HepG2 (cell line): ENCODE results near the gene PPP1R3C. TPM values are rescaled to one million over a fixed set of nuclear protein-coding genes. Genes with fewer than 3 reads are reported as not detected.

Source experiments
- ATAC-seq: fragments of 200-7000 bp; cut with Tn5 transposase; 3 replicates; pipeline ENCODE4 v1.9.1; 2020; ENCODE audit warnings: mild to moderate bottlenecking, moderate library complexity
- BruUV-seq: library from RNA; stranded (reverse); fragments of 400-500 nt; replicated peaks from 2 replicates; lab custom pipeline; 2021; lab: Mats Ljungman, UMichigan
- CTCF ChIA-PET: fragments of 300-600 bp; formaldehyde crosslinking; extraction: SDS; loops from one replicate; lab custom pipeline; 2021; ENCODE audit warnings: low total read pairs, inconsistent platforms, low intra/inter-chr PET ratio; lab: Yijun Ruan, JAX
- POLR2A ChIA-PET: fragments of 350-600 bp; sonication (Branson Sonifier 250); formaldehyde crosslinking; loops from one replicate; lab custom pipeline; 2020; ENCODE audit warnings: antibody characterized with exemption, inconsistent platforms; lab: Yijun Ruan, JAX
- DNase-seq: peaks from one replicate; pipeline ENCODE4 v3.0.0-alpha.2; 2015; ENCODE audit warnings: low spot score
- FAIRE-seq: peaks from 3 replicates; lab custom pipeline; 2011; peaks lifted over from hg19 to GRCh38; lab: Jason Lieb, UNC
- H2AFZ ChIP-seq: one replicate; pipeline ENCODE4 v1.6.1; 2011; ENCODE audit warnings: low read length, inconsistent platforms
- H3K27ac ChIP-seq: fragments of 300-600 bp; 3 replicates; pipeline ENCODE4 v1.8.0; 2011; ENCODE audit warnings: mixed run types, mild to moderate bottlenecking, mixed read lengths, low read length, inconsistent platforms; ENCODE audit not compliant: insufficient read depth; ENCODE audit errors: extremely low read length
- H3K27me3 ChIP-seq, 2 experiments: fragments of 200-600 bp in 1 of 2; 2 replicates in 1 of 2; 3 replicates in 1 of 2; pipeline versions ENCODE4 v1.6.0 to v1.8.0; 2011; ENCODE audit warnings: low read length in 2 of 2, mild to moderate bottlenecking in 2 of 2, moderate library complexity in 2 of 2, inconsistent platforms in 1 of 2; ENCODE audit not compliant: insufficient read depth in 2 of 2, control insufficient read depth in 1 of 2
- H3K36me3 ChIP-seq, 2 experiments: fragments of 200-600 bp in 1 of 2; replicated peaks in 1 of 2; 2 replicates in 1 of 2; 3 replicates in 1 of 2; pipeline versions ENCODE4 v1.5.1 to v1.8.0; 2011; ENCODE audit warnings: low read length in 2 of 2, inconsistent platforms in 1 of 2; ENCODE audit not compliant: insufficient read depth in 2 of 2, control insufficient read depth in 1 of 2
- H3K4me1 ChIP-seq: 2 replicates; pipeline ENCODE4 v1.5.1; 2012; ENCODE audit warnings: low read length, inconsistent platforms; ENCODE audit not compliant: insufficient read depth
- H3K4me2 ChIP-seq: 2 replicates; pipeline ENCODE4 v1.6.0; 2011; ENCODE audit warnings: low read depth, low read length, inconsistent platforms
- H3K4me3 ChIP-seq, 3 experiments: fragments of 200-600 bp in 1 of 3; sonication (generic), shearing (Covaris generic) in 1 of 3; replicated peaks in 1 of 3; 2 replicates each; pipeline ENCODE4 v1.5.1; 2011 to 2016; ENCODE audit warnings: low read length in 3 of 3, inconsistent platforms in 2 of 3, low read depth in 2 of 3, mild to moderate bottlenecking in 2 of 3, control low read depth in 1 of 3, mixed read lengths in 1 of 3; ENCODE audit not compliant: insufficient read depth in 1 of 3
- H3K79me2 ChIP-seq: one replicate; pipeline ENCODE4 v1.6.1; 2011; ENCODE audit warnings: low read length, inconsistent platforms; ENCODE audit not compliant: insufficient read depth
- H3K9ac ChIP-seq: 2 replicates; pipeline ENCODE4 v1.6.0; 2011; ENCODE audit warnings: mild to moderate bottlenecking, low read depth, low read length, inconsistent platforms; ENCODE audit not compliant: insufficient read depth
- H3K9me3 ChIP-seq: 2 replicates; pipeline ENCODE4 v1.5.1; 2012; ENCODE audit warnings: mild to moderate bottlenecking, low read length
- H4K20me1 ChIP-seq: 2 replicates; pipeline ENCODE4 v1.6.0; 2011; ENCODE audit warnings: inconsistent platforms, mild to moderate bottlenecking, low read length, moderate library complexity; ENCODE audit not compliant: insufficient read depth
- ATF6 ChIP-seq: sonication (generic); formaldehyde crosslinking; conservative IDR thresholded peaks from 2 replicates; pipeline ENCODE4 v1.4.0; 2020; ENCODE audit warnings: missing genetic modification reagents
- ELF3 ChIP-seq: IDR thresholded peaks from 2 replicates; pipeline ENCODE4 v1.6.1; 2016; ENCODE audit warnings: missing genetic modification reagents, missing compliant biosample characterization
- FOSL2 ChIP-seq: sonication (generic); formaldehyde crosslinking; IDR thresholded peaks from 2 replicates; pipeline ENCODE4 v1.4.0; 2020; ENCODE audit warnings: missing genetic modification reagents
- HMG20B ChIP-seq: conservative IDR thresholded peaks from 2 replicates; pipeline ENCODE4 v1.6.1; 2016; ENCODE audit warnings: missing genetic modification reagents, missing compliant biosample characterization
- HOXD1 ChIP-seq: sonication (generic); formaldehyde crosslinking; IDR thresholded peaks from 2 replicates; pipeline ENCODE4 v1.5.0; 2020; ENCODE audit warnings: missing genetic modification reagents
- NFYC ChIP-seq: IDR thresholded peaks from 2 replicates; pipeline ENCODE4 v1.6.1; 2016; ENCODE audit warnings: missing genetic modification reagents, missing compliant biosample characterization
- SETDB1 ChIP-seq: sonication (generic); formaldehyde crosslinking; IDR thresholded peaks from 2 replicates; pipeline ENCODE4 v1.5.1; 2020; ENCODE audit warnings: missing genetic modification reagents, mild to moderate bottlenecking, borderline replicate concordance
- SNAPC2 ChIP-seq: sonication (generic); formaldehyde crosslinking; IDR thresholded peaks from 2 replicates; pipeline ENCODE4 v1.8.1; 2022; ENCODE audit warnings: mild to moderate bottlenecking, missing genetic modification reagents
- TBL1XR1 ChIP-seq: fragments of 150-350 bp; IDR thresholded peaks from 2 replicates; pipeline ENCODE4 v1.6.1; 2014; ENCODE audit warnings: borderline replicate concordance, low read length; ENCODE audit not compliant: partially characterized antibody
- ZFP37 ChIP-seq: sonication (generic); formaldehyde crosslinking; IDR thresholded peaks from 2 replicates; pipeline ENCODE4 v1.4.0; 2020; ENCODE audit warnings: missing genetic modification reagents, borderline replicate concordance
- WGBS: methylation state at CpG from one replicate; pipeline ENCODE4 v1.1.6; 2017; ENCODE audit warnings: low lambda C conversion rate; 5-methylcytosine and 5-hydroxymethylcytosine counted together
- in situ Hi-C: cut with HindIII; loops from 2 replicates; pipeline ENCODE4 v1.10.0; 2017; ENCODE audit warnings: low pct_unique_long_range_greater_than_20kb; ENCODE audit not compliant: extremely low pct_ligation_motif_present
- intact Hi-C: fragments of 100-400 bp; cut with micrococcal nuclease; formaldehyde crosslinking; loops from one replicate; pipeline ENCODE4 v1.10.0; 2022; ENCODE audit not compliant: unreplicated experiment
- polyA plus RNA-seq, 8 experiments: library from polyadenylated mRNA; depleted of rRNA in 3 of 8; stranded (reverse) in 7 of 8; unstranded in 1 of 8; fragments of >200 nt; fragmentation: Illumina TruSeq in 4 of 8; extraction: Trizol in 4 of 8; gene quantifications; 2 replicates each; pipeline versions ENCODE4 v1.2.1 to v1.2.3, GENCODE V29; 2011 to 2016; ENCODE audit warnings: low read depth in 4 of 8, missing spikeins in 1 of 8, mixed read lengths in 1 of 8; ENCODE audit not compliant: insufficient read depth in 1 of 8
- total RNA-seq, 5 experiments: library from RNA; depleted of rRNA; stranded (reverse); fragments of >200 nt; fragmentation: Illumina TruSeq; extraction: Trizol; gene quantifications; 2 replicates each; pipeline ENCODE4 v1.2.3, GENCODE V29; 2016; ENCODE audit warnings: low read depth in 1 of 5
- TF ChIP-seq, protein P1 (sequence below): IDR thresholded peaks from 2 replicates; pipeline ENCODE4 v1.6.1; 2012; ENCODE audit warnings: low read length, improper control_type of control experiment
- TF ChIP-seq, protein P2 (sequence below): sonication (generic); formaldehyde crosslinking; IDR thresholded peaks from 2 replicates; pipeline ENCODE4 v1.4.0; 2020; ENCODE audit warnings: missing genetic modification reagents

Gene PPP1R3C
- total and polyA plus RNA-seq, 2 of the 13 experiments (the other 11 are each of a cell fraction or from before 2014, with no cell fraction given), result 13.3 to 14.8 TPM

DNA sequence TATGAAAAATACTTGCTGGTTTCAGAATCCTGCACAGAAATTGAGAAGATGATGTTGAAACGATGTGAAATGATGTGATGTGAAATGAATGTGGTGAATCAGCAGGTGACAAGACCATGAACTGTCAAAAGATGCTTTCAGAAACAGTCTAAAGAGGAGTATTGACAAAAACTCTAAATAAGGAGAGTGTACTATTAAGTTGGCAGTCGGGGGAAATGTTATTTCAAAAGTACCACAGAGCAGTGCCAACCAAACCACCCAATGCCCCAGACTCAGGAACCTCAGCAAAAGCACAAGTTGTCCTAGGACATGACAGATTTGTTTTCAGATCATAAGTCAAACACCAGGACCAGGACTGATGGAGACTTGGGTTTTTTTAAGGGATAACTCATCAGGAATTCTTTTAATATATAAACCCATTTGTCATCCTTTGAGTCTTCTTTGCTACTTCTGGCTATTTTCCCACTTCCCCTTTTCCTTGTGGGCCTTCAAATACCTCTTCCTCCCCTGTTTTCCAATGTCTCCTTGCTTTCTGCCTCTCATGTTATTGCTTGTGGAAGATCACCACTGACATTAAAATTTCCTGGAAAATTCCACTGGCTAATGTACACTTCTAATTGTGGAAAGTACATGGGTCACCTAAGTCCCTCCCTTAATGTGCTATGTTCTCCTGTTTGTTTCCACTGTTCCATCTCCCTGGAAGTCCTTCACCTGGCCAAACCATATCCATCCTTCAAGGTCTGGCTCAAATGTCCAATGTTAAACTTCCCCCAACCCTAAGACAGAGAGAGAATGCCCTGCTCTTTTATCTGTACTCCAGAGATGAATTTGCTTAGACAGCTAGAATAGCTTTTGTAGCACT is 10.2 kb upstream of the PPP1R3C start:
- WGBS, result 8% methylated on average over 2 of the region's 2 CpGs
- Histone ChIP-seq H3K9ac (no peak overlapping the region), H3K79me2 (no peaks in the 10 kb centered on the region), H4K20me1 (no peaks in the 10 kb centered on the region), H3K9me3 (no peaks in the 10 kb centered on the region), H3K4me2 (no peak overlapping the region), H3K27me3 (peaks cover 0 to 1% of the 10 kb centered on the region in 2 experiments; a peak in 1 of 5 replicates), H3K4me1 (no peaks in the 10 kb centered on the region), H3K36me3 (no peaks in the 10 kb centered on the region)
- in situ Hi-C loops, result loop anchor here (10.0 to 25.0 kb wide), 2 partner anchors 102 to 256 kb away; no protein-coding TSS in a partner anchor
- ATAC-seq (no peak), DNase-seq (no peak)
- ChIA-PET POLR2A (no interaction called here), CTCF (interaction anchor here (1.4 to 1.7 kb wide), 4 partner anchors 49 to 270 kb away, joined by 3 to 10 read pairs (median 4); no protein-coding TSS in a partner anchor)
- intact Hi-C loops, result loop anchor here (1.0 to 5.0 kb wide), 3 partner anchors 51 to 269 kb away; no protein-coding TSS in a partner anchor
- TF ChIP-seq TBL1XR1, result no peak
- TF ChIP-seq ATF6 (CRISPR knock-in tag), result no peak
- no peak for TF ChIP-seq HOXD1 (CRISPR knock-in tag)
- TF ChIP-seq SETDB1, result no peak
- no peak for TF ChIP-seq NFYC (CRISPR knock-in tag)
- no peak for TF ChIP-seq SNAPC2
- TF ChIP-seq HMG20B (CRISPR knock-in tag), result no peak
- no peak for TF ChIP-seq ZFP37 (CRISPR knock-in tag)
- TF ChIP-seq, protein P1, sequence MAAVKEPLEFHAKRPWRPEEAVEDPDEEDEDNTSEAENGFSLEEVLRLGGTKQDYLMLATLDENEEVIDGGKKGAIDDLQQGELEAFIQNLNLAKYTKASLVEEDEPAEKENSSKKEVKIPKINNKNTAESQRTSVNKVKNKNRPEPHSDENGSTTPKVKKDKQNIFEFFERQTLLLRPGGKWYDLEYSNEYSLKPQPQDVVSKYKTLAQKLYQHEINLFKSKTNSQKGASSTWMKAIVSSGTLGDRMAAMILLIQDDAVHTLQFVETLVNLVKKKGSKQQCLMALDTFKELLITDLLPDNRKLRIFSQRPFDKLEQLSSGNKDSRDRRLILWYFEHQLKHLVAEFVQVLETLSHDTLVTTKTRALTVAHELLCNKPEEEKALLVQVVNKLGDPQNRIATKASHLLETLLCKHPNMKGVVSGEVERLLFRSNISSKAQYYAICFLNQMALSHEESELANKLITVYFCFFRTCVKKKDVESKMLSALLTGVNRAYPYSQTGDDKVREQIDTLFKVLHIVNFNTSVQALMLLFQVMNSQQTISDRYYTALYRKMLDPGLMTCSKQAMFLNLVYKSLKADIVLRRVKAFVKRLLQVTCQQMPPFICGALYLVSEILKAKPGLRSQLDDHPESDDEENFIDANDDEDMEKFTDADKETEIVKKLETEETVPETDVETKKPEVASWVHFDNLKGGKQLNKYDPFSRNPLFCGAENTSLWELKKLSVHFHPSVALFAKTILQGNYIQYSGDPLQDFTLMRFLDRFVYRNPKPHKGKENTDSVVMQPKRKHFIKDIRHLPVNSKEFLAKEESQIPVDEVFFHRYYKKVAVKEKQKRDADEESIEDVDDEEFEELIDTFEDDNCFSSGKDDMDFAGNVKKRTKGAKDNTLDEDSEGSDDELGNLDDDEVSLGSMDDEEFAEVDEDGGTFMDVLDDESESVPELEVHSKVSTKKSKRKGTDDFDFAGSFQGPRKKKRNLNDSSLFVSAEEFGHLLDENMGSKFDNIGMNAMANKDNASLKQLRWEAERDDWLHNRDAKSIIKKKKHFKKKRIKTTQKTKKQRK, result no peak
- TF ChIP-seq FOSL2, result no peak
- TF ChIP-seq, protein P2, sequence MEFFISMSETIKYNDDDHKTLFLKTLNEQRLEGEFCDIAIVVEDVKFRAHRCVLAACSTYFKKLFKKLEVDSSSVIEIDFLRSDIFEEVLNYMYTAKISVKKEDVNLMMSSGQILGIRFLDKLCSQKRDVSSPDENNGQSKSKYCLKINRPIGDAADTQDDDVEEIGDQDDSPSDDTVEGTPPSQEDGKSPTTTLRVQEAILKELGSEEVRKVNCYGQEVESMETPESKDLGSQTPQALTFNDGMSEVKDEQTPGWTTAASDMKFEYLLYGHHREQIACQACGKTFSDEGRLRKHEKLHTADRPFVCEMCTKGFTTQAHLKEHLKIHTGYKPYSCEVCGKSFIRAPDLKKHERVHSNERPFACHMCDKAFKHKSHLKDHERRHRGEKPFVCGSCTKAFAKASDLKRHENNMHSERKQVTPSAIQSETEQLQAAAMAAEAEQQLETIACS (CRISPR knock-in tag), result no peak
- TF ChIP-seq ELF3 (CRISPR knock-in tag), result no peak
- TF ChIP-seq, all 625 proteins: peak for 0
- H3K4me3 ChIP-seq, result no peak overlapping the region
- no peak overlapping the region for H2AFZ ChIP-seq
- no peak overlapping the region for H3K27ac ChIP-seq
- no peak for FAIRE-seq
- BruUV-seq, result no TSS peak
